H1 (cell line): ENCODE measurements around the gene SSH2. TPM values are rescaled to one million over a fixed set of nuclear protein-coding genes. Genes with fewer than 3 reads are reported as not detected.

ENCODE experiments used
- CTCF ChIA-PET: fragments of 300-600 bp; sonication (Branson Sonifier 250); formaldehyde crosslinking; loops from one replicate; lab custom pipeline; 2021; ENCODE audit not compliant: partially characterized antibody; lab: Charles Lee
- POLR2A ChIA-PET: fragments of 300-600 bp; sonication (Branson Sonifier 250); formaldehyde crosslinking; loops from one replicate; lab custom pipeline; 2021; ENCODE audit warnings: inconsistent platforms; ENCODE audit not compliant: partially characterized antibody; lab: Charles Lee
- DNase-seq, 2 experiments: peaks; one replicate each; pipeline versions ENCODE4 v3.0.0 to v3.0.0-alpha.2; 2010 to 2022; ENCODE audit warnings: low spot score in 2 of 2, low read depth in 1 of 2, mixed read lengths in 1 of 2
- FAIRE-seq: peaks from 2 replicates; lab custom pipeline; 2011; peaks lifted over from hg19 to GRCh38; lab: Jason Lieb, UNC
- H2AFZ ChIP-seq: 2 replicates; pipeline ENCODE4 v1.8.1; 2012; ENCODE audit warnings: low read length, inconsistent platforms
- H2AK5ac ChIP-seq: 2 replicates; pipeline ENCODE4 v1.6.1; 2013; ENCODE audit warnings: low read depth, low read length
- H2BK120ac ChIP-seq: replicated peaks from 2 replicates; pipeline ENCODE3; 2013; ENCODE audit warnings: low read depth, low read length, inconsistent platforms
- H2BK12ac ChIP-seq: 2 replicates; pipeline ENCODE4 v1.6.1; 2013; ENCODE audit warnings: low read depth, low read length
- H2BK15ac ChIP-seq: 2 replicates; pipeline ENCODE4 v1.6.1; 2013; ENCODE audit warnings: low read length
- H2BK20ac ChIP-seq: 2 replicates; pipeline ENCODE4 v1.6.1; 2013; ENCODE audit warnings: low read length
- H2BK5ac ChIP-seq: 2 replicates; pipeline ENCODE4 v1.6.1; 2013; ENCODE audit warnings: low read depth, low read length
- H3K14ac ChIP-seq: 2 replicates; pipeline ENCODE4 v1.6.1; 2013; ENCODE audit warnings: inconsistent platforms; ENCODE audit not compliant: insufficient read length
- H3K18ac ChIP-seq: 2 replicates; pipeline ENCODE4 v1.6.1; 2013; ENCODE audit warnings: low read length; ENCODE audit errors: extremely low read depth
- H3K23ac ChIP-seq: 2 replicates; pipeline ENCODE4 v1.6.1; 2013; ENCODE audit warnings: inconsistent platforms; ENCODE audit not compliant: insufficient read length
- H3K23me2 ChIP-seq: 2 replicates; pipeline ENCODE4 v1.6.1; 2013; ENCODE audit warnings: low read depth, low read length
- H3K27ac ChIP-seq: 2 replicates; pipeline ENCODE4 v1.6.1; 2011; ENCODE audit warnings: low read depth, low read length, inconsistent platforms
- H3K27me3 ChIP-seq, 4 experiments: replicated peaks in 1 of 4; 1 replicate in 1 of 4; 2 replicates in 3 of 4; pipeline versions ENCODE4 v1.6.1 to v1.8.1; 2011 to 2013; ENCODE audit warnings: low read length in 3 of 4, mild to moderate bottlenecking in 3 of 4, inconsistent platforms in 2 of 4, mixed read lengths in 2 of 4, moderate library complexity in 1 of 4; ENCODE audit not compliant: control insufficient read depth in 3 of 4, insufficient read depth in 3 of 4; ENCODE audit errors: extremely low read depth in 1 of 4
- H3K36me3 ChIP-seq, 4 experiments: 2 replicates each; pipeline versions ENCODE4 v1.6.1 to v1.8.1; 2011 to 2013; ENCODE audit warnings: mild to moderate bottlenecking in 4 of 4, low read length in 3 of 4, moderate library complexity in 2 of 4, control low read depth in 1 of 4, inconsistent platforms in 1 of 4; ENCODE audit not compliant: insufficient read depth in 4 of 4, control insufficient read depth in 2 of 4
- H3K4ac ChIP-seq: replicated peaks from 2 replicates; pipeline ENCODE3; 2013; ENCODE audit warnings: low read length, low read depth, mixed read lengths, inconsistent platforms; ENCODE audit not compliant: insufficient read length
- H3K4me1 ChIP-seq, 4 experiments: replicated peaks in 1 of 4; 1 replicate in 1 of 4; 2 replicates in 3 of 4; pipeline versions ENCODE4 v1.6.1 to v1.8.1; 2011 to 2013; ENCODE audit warnings: low read length in 3 of 4, inconsistent platforms in 2 of 4, mixed read lengths in 1 of 4; ENCODE audit not compliant: insufficient read depth in 4 of 4, control insufficient read depth in 3 of 4
- H3K4me2 ChIP-seq, 2 experiments: 2 replicates each; pipeline versions ENCODE4 v1.6.1 to v1.8.1; 2011 to 2013; ENCODE audit warnings: low read depth in 2 of 2, low read length in 2 of 2, control low read depth in 1 of 2, inconsistent platforms in 1 of 2, mild to moderate bottlenecking in 1 of 2; ENCODE audit not compliant: insufficient read depth in 1 of 2
- H3K4me3 ChIP-seq, 4 experiments: fragments of 200-600, 300-600 bp in 1 of 4; sonication (generic), shearing (Covaris generic), sonication (Bioruptor Twin) in 1 of 4; 2 replicates each; pipeline versions ENCODE4 v1.5.1 to v1.8.1; 2011 to 2016; ENCODE audit warnings: low read length in 4 of 4, low read depth in 3 of 4, control low read depth in 2 of 4, inconsistent platforms in 2 of 4, mild to moderate bottlenecking in 2 of 4, mixed read lengths in 1 of 4, moderate library complexity in 1 of 4; ENCODE audit not compliant: insufficient read depth in 2 of 4; ENCODE audit errors: extremely low read depth in 1 of 4
- H3K56ac ChIP-seq: replicated peaks from 2 replicates; pipeline ENCODE3; 2013; ENCODE audit warnings: low read depth, mild to moderate bottlenecking, mixed read lengths, low read length, inconsistent platforms; ENCODE audit not compliant: insufficient read length
- H3K79me1 ChIP-seq: 2 replicates; pipeline ENCODE4 v1.6.1; 2013; ENCODE audit warnings: low read depth, low read length, control low read depth
- H3K79me2 ChIP-seq, 2 experiments: 2 replicates each; pipeline versions ENCODE4 v1.6.1 to v1.8.1; 2012 to 2013; ENCODE audit warnings: low read length in 2 of 2, mild to moderate bottlenecking in 2 of 2, inconsistent platforms in 1 of 2; ENCODE audit not compliant: insufficient read depth in 2 of 2, control insufficient read depth in 1 of 2
- H3K9ac ChIP-seq, 4 experiments: replicated peaks in 1 of 4; 1 replicate in 1 of 4; 2 replicates in 3 of 4; pipeline versions ENCODE4 v1.6.1 to v1.8.1; 2011 to 2013; ENCODE audit warnings: low read depth in 3 of 4, low read length in 3 of 4, control low read depth in 2 of 4, mild to moderate bottlenecking in 2 of 4, moderate library complexity in 2 of 4, inconsistent platforms in 1 of 4; ENCODE audit errors: extremely low read depth in 1 of 4
- H3K9me3 ChIP-seq, 2 experiments: 2 replicates each; pipeline versions ENCODE4 v1.6.1 to v1.8.1; 2012 to 2013; ENCODE audit warnings: mild to moderate bottlenecking in 2 of 2, moderate library complexity in 2 of 2, control low read depth in 1 of 2, inconsistent platforms in 1 of 2, low read depth in 1 of 2, low read length in 1 of 2, mixed read lengths in 1 of 2; ENCODE audit not compliant: insufficient read depth in 2 of 2
- H4K20me1 ChIP-seq, 2 experiments: replicated peaks in 1 of 2; 2 replicates each; pipeline versions ENCODE3 to v1.8.1; 2011 to 2013; ENCODE audit warnings: inconsistent platforms in 2 of 2, low read length in 2 of 2, mild to moderate bottlenecking in 1 of 2; ENCODE audit not compliant: insufficient read depth in 2 of 2, control insufficient read depth in 1 of 2
- H4K5ac ChIP-seq: 2 replicates; pipeline ENCODE4 v1.6.1; 2013; ENCODE audit warnings: low read length, low read depth, mixed read lengths, inconsistent platforms; ENCODE audit not compliant: insufficient read length
- H4K8ac ChIP-seq: 2 replicates; pipeline ENCODE4 v1.8.0; 2013; ENCODE audit warnings: mild to moderate bottlenecking, moderate library complexity, low read length, inconsistent platforms; ENCODE audit not compliant: insufficient read depth; ENCODE audit errors: extremely low read depth
- H4K91ac ChIP-seq: replicated peaks from 2 replicates; pipeline ENCODE3; 2013; ENCODE audit warnings: low read length, mixed read lengths, inconsistent platforms; ENCODE audit not compliant: insufficient read length
- ATF2 ChIP-seq: IDR thresholded peaks from 2 replicates; pipeline ENCODE4 v1.6.1; 2012; ENCODE audit warnings: low read length, inconsistent platforms
- CBX8 ChIP-seq: fragments of 300-800, 300-1000 bp; sonication (generic); IDR thresholded peaks from 2 replicates; pipeline ENCODE4 v1.7.1; 2016; ENCODE audit warnings: low read depth, low read length, borderline replicate concordance
- HDAC2 ChIP-seq, 2 experiments: fragments of 300-600 bp in 1 of 2; sonication (generic) in 1 of 2; IDR thresholded peaks; 2 replicates each; pipeline ENCODE4 v1.6.1; 2011 to 2012; ENCODE audit warnings: low read depth in 2 of 2, low read length in 2 of 2, mild to moderate bottlenecking in 2 of 2, moderate library complexity in 2 of 2, borderline replicate concordance in 1 of 2, inconsistent platforms in 1 of 2
- MAX ChIP-seq: IDR thresholded peaks from 2 replicates; pipeline ENCODE4 v1.6.1; 2012; ENCODE audit warnings: inconsistent platforms
- POLR2AphosphoS5 ChIP-seq: IDR thresholded peaks from 2 replicates; pipeline ENCODE4 v1.6.1; 2011; ENCODE audit warnings: low read depth, low read length
- POU5F1 ChIP-seq: IDR thresholded peaks from 2 replicates; pipeline ENCODE4 v1.6.1; 2011; ENCODE audit warnings: low read depth, mild to moderate bottlenecking, low read length, moderate library complexity
- SIRT6 ChIP-seq: IDR thresholded peaks from one replicate; pipeline ENCODE4 v1.7.1; 2012; ENCODE audit warnings: low read length, inconsistent platforms
- TBP ChIP-seq: IDR thresholded peaks from 2 replicates; pipeline ENCODE4 v1.6.1; 2011; ENCODE audit warnings: low read depth, low read length, improper control_type of control experiment
- WGBS, 2 experiments: shearing (Covaris generic) in 1 of 2; methylation state at CpG; one replicate each; pipeline versions ENCODE4 v1.1.6 to v1.1.7; 2013 to 2015; ENCODE audit warnings: low lambda C conversion rate in 2 of 2, mixed read lengths in 2 of 2, inconsistent platforms in 1 of 2, low coverage in 1 of 2, missing lambda C conversion rate in 1 of 2; ENCODE audit not compliant: insufficient replicate concordance in 2 of 2, insufficient coverage in 1 of 2, insufficient read length in 1 of 2; ENCODE audit errors: extremely low coverage in 1 of 2, missing lambda C conversion rate in 1 of 2; 5-methylcytosine and 5-hydroxymethylcytosine counted together
- polyA plus RNA-seq, 7 experiments: library from polyadenylated mRNA; depleted of rRNA in 3 of 7; stranded (reverse) in 5 of 7; unstranded in 2 of 7; fragments of >200 nt in 5 of 7; fragments of 200-250 nt in 2 of 7; gene quantifications; 1 replicate in 5 of 7; 2 replicates in 1 of 7; 4 replicates in 1 of 7; pipeline versions ENCODE4 v1.2.1 to v1.2.3, GENCODE V29; 2011 to 2013; ENCODE audit warnings: missing spikeins in 2 of 7, mixed read lengths in 2 of 7
- total RNA-seq: library from RNA; stranded (reverse); fragmentation: NEBNext Ultra II Directional; extraction: Animal tissue kit (Norgen Biotek cat#: 25700); gene quantifications from 2 replicates; pipeline ENCODE4 v1.2.1, GENCODE V29; 2021

The SSH2 gene
- total and polyA plus RNA-seq, 2 of the 8 experiments (the other 6 are each of a cell fraction or from before 2014, with no cell fraction given): 5.2 to 15.9 TPM

- peaks cover 0 to 5% (median 0%) of the 10 kb centered on the region in 4 experiments; a peak in 1 of 8 replicates for H3K36me3 ChIP-seq
- H3K9ac ChIP-seq: peak overlapping the region in 2 of 4 experiments; percentile 25 to 29; a peak in 3 of 7 replicates
- no peak overlapping the region for H3K56ac ChIP-seq
- ChIA-PET CTCF (interaction anchor here (0.7 to 13.1 kb wide), 41 partner anchors 8 to 478 kb away, joined by 3 to 193 read pairs (median 4); partner anchors contain the start of genes ABHD15, ANKRD13B and TP53I13), POLR2A (interaction anchor here (0.6 to 4.3 kb wide), 8 partner anchors 9 to 467 kb away, joined by 3 to 30 read pairs (median 4); partner anchors contain the start of genes ANKRD13B and TP53I13)
- no peak overlapping the region for H4K5ac ChIP-seq
- no peak overlapping the region for H3K14ac ChIP-seq
- WGBS, 2 experiments: 12% methylated on average over 64 of the region's 68 CpGs; no CpG with 5 or more reads in 1 of the 2 experiments
- no peaks in the 10 kb centered on the region for H3K79me2 ChIP-seq
- peaks cover 14 to 49% (median 40%) of the 10 kb centered on the region in 4 experiments for H3K4me1 ChIP-seq
- no peaks in the 10 kb centered on the region for H3K79me1 ChIP-seq
- peak overlapping the region; percentile 75; the same call in 1 of the 2 replicates for H2BK12ac ChIP-seq
- H2BK20ac ChIP-seq: no peak overlapping the region
- H4K8ac ChIP-seq: peak overlapping the region; percentile 87; the same call in 1 of the 2 replicates
- H4K20me1 ChIP-seq: peaks cover 5 to 6% of the 10 kb centered on the region in 2 experiments
- H2AFZ ChIP-seq: no peak overlapping the region
- H3K4me2 ChIP-seq: peak overlapping the region; percentile 90 to 96
- H2BK5ac ChIP-seq: peak overlapping the region; percentile 60; the same call in 1 of the 2 replicates
- H3K23ac ChIP-seq: no peak overlapping the region
- H3K23me2 ChIP-seq: peaks cover 18% of the 10 kb centered on the region
- no peak overlapping the region for H3K27ac ChIP-seq
- peaks cover 0 to 3% of the 10 kb centered on the region in 2 experiments; a peak in 1 of 4 replicates for H3K9me3 ChIP-seq
- no peak overlapping the region for H2BK120ac ChIP-seq
- H3K18ac ChIP-seq: peak overlapping the region; percentile 71
- H2AK5ac ChIP-seq: no peak overlapping the region
- H3K4ac ChIP-seq: no peak overlapping the region
- H2BK15ac ChIP-seq: peak overlapping the region; percentile 88; the same call in 1 of the 2 replicates
- H4K91ac ChIP-seq: peak overlapping the region; percentile 30
- FAIRE-seq (no peak), DNase-seq (peak in 1 of 2 experiments; percentile 92)
- H3K27me3 ChIP-seq: peaks cover 22 to 77% (median 62%) of the 10 kb centered on the region in 4 experiments
- H3K4me3 ChIP-seq: peak overlapping the region; percentile 12 to 60 (median 30); a peak in 7 of 8 replicates
- peak; percentile 37; the same call in 1 of the 2 replicates for TF ChIP-seq POLR2AphosphoS5
- no peak for TF ChIP-seq SIRT6
- TF ChIP-seq ATF2: 0 out of 2 replicates have a peak, but pooled peaks have one; percentile 46
- no peak for TF ChIP-seq CBX8
- no peak for TF ChIP-seq POU5F1
- peak; percentile 82 for TF ChIP-seq TBP
- TF ChIP-seq MAX: peak; percentile 76
- no peak; a peak in 1 of 4 replicates for TF ChIP-seq HDAC2 (IDR thresholded peaks at IDR 0.05; ENCODE audit: borderline replicate concordance in 1 of 2, low read depth in 2 of 2, low read length in 2 of 2)
Observed at GRCh38 chr17:29617481-29618271, 312.4 kb downstream of the SSH2 start.
